Measurements from ENCODE around the gene SLTM. TPM values are rescaled to one million over a fixed set of nuclear protein-coding genes. Genes with fewer than 3 reads are reported as not detected.

SLTM gene
- total and polyA plus RNA-seq, 3 experiments from 2014 or later: 91.5 to 113 (median 111) TPM

DNA sequence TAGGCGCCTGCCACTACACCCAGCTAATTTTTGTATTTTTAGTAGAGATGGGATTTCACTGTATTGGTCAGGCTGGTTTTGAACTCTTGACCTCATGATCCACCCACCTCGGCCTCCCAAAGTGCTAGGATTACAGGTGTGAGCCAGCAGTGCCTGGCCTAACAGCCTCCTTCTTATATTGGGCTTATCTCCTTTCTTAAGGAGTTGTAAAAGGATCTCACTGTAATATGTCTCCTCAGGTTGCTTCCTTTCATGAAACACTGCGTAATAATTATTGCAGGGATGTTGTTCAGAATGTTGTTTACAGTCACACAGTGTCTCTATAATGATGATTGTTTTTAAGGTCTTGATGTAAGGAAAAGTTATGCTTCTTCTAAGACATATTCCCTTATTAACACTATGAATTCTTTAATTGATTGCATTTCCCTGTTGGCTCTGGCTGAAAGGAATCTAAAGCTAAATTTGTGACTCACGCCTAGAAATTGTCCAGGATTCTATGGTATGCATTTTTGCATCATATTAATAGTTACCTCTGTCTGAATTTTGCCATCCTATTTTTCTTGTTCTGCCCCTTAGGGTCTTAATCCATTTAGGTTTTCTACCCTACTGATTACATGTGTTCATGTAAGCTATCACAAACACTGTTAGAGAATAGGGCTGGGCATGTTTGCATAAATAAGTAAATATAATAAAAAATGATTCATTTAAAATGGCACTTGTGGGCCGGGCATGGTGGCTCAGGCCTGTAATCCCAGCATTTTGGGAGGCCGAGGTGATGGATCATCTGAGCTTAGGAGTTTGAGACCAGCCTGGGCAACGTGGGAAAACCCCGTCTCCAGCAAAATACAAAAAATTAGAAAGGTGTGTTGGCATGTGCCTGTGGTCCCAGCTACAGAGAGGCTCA is 29.4 kb upstream of the SLTM start:
- CTCF ChIA-PET: interaction anchor here (0.8 to 1.0 kb wide), 2 partner anchors 10 to 30 kb away, joined by 3 read pairs; no protein-coding TSS in a partner anchor

DNA sequence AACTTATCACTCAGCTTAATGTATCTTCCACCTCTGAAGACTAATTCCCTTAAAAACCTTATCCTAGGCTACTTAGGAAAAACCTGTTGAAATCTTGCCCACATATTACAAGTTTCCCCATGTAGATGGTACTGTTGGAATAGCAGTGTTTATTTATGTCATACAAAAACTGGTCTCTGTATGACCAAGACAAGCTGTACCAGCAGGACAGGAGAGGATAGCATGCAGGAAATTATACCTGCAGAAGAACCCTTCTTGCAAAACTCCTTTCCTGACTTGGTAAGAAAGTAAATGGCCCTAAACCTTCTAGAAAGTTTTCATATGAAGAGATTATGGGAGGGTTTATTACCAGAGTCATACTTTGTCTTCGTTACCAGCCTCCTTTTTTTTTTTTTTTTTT is 28.7 kb upstream of the SLTM start:
- no peak overlapping the region for H3K4me3 ChIP-seq (ENCODE audit: low read length)
- H3K27me3 ChIP-seq (ENCODE audit: insufficient read depth, low read length, poor library complexity, severe bottlenecking): no peaks in the 10 kb centered on the region
- no peaks in the 10 kb centered on the region for H3K27me3 Mint-ChIP-seq
- no peaks in the 10 kb centered on the region for H3K9me3 Mint-ChIP-seq
- no peak overlapping the region for H3K27ac ChIP-seq (ENCODE audit: low read depth, low read length)
- peak overlapping the region in 1 of 8 donors; percentile 21 for H3K27ac Mint-ChIP-seq
- no peaks in the 10 kb centered on the region for H3K36me3 ChIP-seq (ENCODE audit: insufficient read depth, low read length)
- peaks cover 1 to 5% (median 4%) of the 10 kb centered on the region in 3 donors for H3K4me1 Mint-ChIP-seq
- H3K4me1 ChIP-seq (ENCODE audit: insufficient read depth, low read length): no peaks in the 10 kb centered on the region
- H3K4me3 Mint-ChIP-seq: no peak overlapping the region
- no peaks in the 10 kb centered on the region for H3K9me3 ChIP-seq (ENCODE audit: low read length)
- ChIA-PET POLR2A (interaction anchor here (0.6 kb wide), 1 partner anchor 43 kb away, joined by 3 read pairs; no protein-coding TSS in a partner anchor), CTCF (interaction anchor here (0.8 kb wide), 1 partner anchor 29 kb away, joined by 3 read pairs; no protein-coding TSS in a partner anchor)
- DNase-seq: no peak
- H3K36me3 Mint-ChIP-seq: no peaks in the 10 kb centered on the region

More for the DNA sequence above, 29.4 kb upstream of the SLTM start:
- no peaks in the 10 kb centered on the region for H3K36me3 ChIP-seq (ENCODE audit: insufficient read depth, low read length)
- Mint-ChIP-seq H3K9me3 (no peaks in the 10 kb centered on the region), H3K4me3 (no peak overlapping the region), H3K36me3 (no peaks in the 10 kb centered on the region), H3K27me3 (peaks cover 0 to 2% of the 10 kb centered on the region in 2 donors), H3K4me1 (no peaks in the 10 kb centered on the region), H3K27ac (no peak overlapping the region)
- H3K4me3 ChIP-seq (ENCODE audit: low read length): no peak overlapping the region
- POLR2A ChIA-PET: interaction anchor here (0.6 kb wide), 1 partner anchor 193 kb away, joined by 5 read pairs; no protein-coding TSS in a partner anchor
- H3K27me3 ChIP-seq (ENCODE audit: insufficient read depth, low read length, poor library complexity, severe bottlenecking): no peaks in the 10 kb centered on the region
- DNase-seq: no peak
- H3K4me1 ChIP-seq (ENCODE audit: insufficient read depth, low read length): no peaks in the 10 kb centered on the region
- H3K9me3 ChIP-seq (ENCODE audit: low read length): no peaks in the 10 kb centered on the region
- H3K27ac ChIP-seq (ENCODE audit: low read depth, low read length): no peak overlapping the region

DNA sequence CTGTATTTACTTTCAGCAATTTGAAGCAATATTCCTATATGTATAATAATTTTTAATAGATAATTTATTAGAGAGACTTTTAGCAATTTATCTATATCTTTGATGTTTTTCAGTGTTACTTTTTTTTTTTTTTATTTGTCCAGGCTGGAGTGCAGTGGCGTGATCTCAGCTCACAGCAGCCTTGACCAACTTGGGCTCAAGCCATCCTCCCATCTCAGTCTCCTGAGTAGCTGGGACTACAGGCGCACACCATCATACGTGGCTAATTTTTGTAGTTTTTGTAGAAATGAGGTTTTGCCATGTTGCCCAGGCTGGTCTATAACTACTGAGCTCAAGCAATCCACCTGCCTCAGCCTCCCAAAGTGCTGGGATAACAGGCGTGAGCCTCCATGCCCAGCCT is 25.3 kb upstream of the SLTM start:
- no peak for DNase-seq
- Histone ChIP-seq H3K4me3 (ENCODE audit: low read length) (no peak overlapping the region), H3K4me1 (ENCODE audit: insufficient read depth, low read length) (no peaks in the 10 kb centered on the region), H3K9me3 (ENCODE audit: low read length) (no peaks in the 10 kb centered on the region), H3K27ac (ENCODE audit: low read depth, low read length) (no peak overlapping the region), H3K27me3 (ENCODE audit: insufficient read depth, low read length, poor library complexity, severe bottlenecking) (no peaks in the 10 kb centered on the region), H3K36me3 (ENCODE audit: insufficient read depth, low read length) (no peaks in the 10 kb centered on the region)
- H3K27me3 Mint-ChIP-seq: peaks cover 0 to 4% of the 10 kb centered on the region in 2 donors
- no peak overlapping the region for H3K4me3 Mint-ChIP-seq
- CTCF ChIA-PET: interaction anchor here (0.7 to 1.3 kb wide), 3 partner anchors 21 to 570 kb away, joined by 3 to 4 read pairs (median 3); no protein-coding TSS in a partner anchor
- H3K4me1 Mint-ChIP-seq: peaks cover 1 to 5% (median 4%) of the 10 kb centered on the region in 3 donors
- POLR2A ChIA-PET: no interaction called here
- H3K36me3 Mint-ChIP-seq: no peaks in the 10 kb centered on the region
- H3K27ac Mint-ChIP-seq: no peak overlapping the region
- H3K9me3 Mint-ChIP-seq: no peaks in the 10 kb centered on the region

DNA sequence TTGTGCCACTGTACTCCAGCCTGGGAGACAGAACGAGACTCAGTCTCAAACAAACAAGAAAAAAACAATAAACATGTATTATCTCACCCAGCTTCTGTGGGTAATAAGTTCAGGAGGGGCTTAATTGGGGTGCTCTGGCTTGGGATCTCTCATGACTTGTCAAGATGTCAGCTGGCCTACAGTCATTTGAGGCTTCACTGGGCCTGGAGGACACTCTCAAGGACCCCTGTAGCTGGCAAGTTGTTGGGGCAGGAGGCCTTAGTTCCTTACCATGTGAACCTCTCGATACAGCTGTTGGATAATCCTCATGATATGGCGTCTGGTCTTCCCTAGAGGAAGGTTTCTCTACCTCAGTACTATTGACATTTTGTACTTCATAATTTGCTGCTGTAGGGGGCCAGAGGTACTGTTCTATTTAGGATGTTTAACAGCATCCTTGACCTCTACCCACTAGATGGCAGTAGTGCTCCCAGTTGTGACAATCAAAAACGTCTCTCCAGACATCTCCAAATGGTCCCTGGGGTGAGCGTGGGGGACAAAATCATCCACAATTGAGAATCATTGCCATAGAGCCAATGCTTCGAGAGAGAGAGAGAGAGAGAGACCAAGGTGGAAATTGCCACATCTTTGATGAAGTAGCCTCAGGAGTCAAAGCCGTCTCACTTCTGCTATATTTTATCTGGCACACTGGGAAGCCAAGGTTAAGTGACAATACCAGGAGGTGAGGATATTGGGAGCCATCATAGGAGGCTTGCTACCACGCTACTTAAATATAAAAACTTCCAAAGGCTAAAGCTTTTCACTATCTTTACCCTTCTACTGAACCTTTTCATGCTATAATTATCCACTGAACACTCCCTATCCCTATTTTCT is 23.9 kb upstream of the SLTM start:
- POLR2A ChIA-PET: interaction anchor here (0.6 kb wide), 1 partner anchor 26 kb away, joined by 3 read pairs; no protein-coding TSS in a partner anchor
- H3K27ac Mint-ChIP-seq: peak overlapping the region in 1 of 8 donors; percentile 58
- H3K4me1 Mint-ChIP-seq: peaks cover 1 to 9% (median 4%) of the 10 kb centered on the region in 3 donors
- Histone ChIP-seq H3K9me3 (ENCODE audit: low read length) (no peaks in the 10 kb centered on the region), H3K36me3 (ENCODE audit: insufficient read depth, low read length) (no peaks in the 10 kb centered on the region), H3K4me1 (ENCODE audit: insufficient read depth, low read length) (no peaks in the 10 kb centered on the region), H3K27ac (ENCODE audit: low read depth, low read length) (no peak overlapping the region), H3K27me3 (ENCODE audit: insufficient read depth, low read length, poor library complexity, severe bottlenecking) (no peaks in the 10 kb centered on the region), H3K4me3 (ENCODE audit: low read length) (no peak overlapping the region)
- H3K27me3 Mint-ChIP-seq: peaks cover 0 to 4% of the 10 kb centered on the region in 2 donors
- H3K36me3 Mint-ChIP-seq: no peaks in the 10 kb centered on the region
- H3K4me3 Mint-ChIP-seq: no peak overlapping the region
- CTCF ChIA-PET: interaction anchor here (0.6 to 3.8 kb wide), 9 partner anchors 11 to 729 kb away, joined by 3 to 16 read pairs (median 3); no protein-coding TSS in a partner anchor
- peak; percentile 26 to 62 (median 50) for DNase-seq
- H3K9me3 Mint-ChIP-seq: no peaks in the 10 kb centered on the region

DNA sequence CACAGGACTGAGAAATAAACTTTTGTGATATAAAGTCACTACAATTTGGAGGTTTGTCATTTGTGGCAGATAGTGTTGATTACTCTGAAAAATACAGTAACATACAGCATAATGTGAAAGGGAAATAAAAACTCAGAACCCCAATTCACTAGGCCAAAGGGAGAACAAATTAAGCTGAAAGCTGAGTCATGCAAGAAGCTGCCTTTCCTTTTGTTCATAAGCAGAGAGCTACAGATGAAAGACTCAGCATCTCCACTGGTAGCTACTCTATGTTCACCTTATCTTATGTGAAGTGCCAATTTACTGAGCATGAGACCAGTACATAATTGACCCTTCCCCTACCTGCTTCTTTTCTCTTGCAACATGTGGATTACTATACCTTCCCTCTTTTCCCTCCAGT is 19.3 kb upstream of the SLTM start:
- CTCF ChIA-PET: interaction anchor here (1.1 to 2.0 kb wide), 2 partner anchors 11 to 540 kb away, joined by 3 to 5 read pairs; no protein-coding TSS in a partner anchor
- POLR2A ChIA-PET: interaction anchor here (0.6 kb wide), 1 partner anchor 51 kb away, joined by 8 read pairs; no protein-coding TSS in a partner anchor
- no peak for DNase-seq
- Mint-ChIP-seq H3K4me1 (peaks cover 1 to 9% (median 4%) of the 10 kb centered on the region in 3 donors), H3K27me3 (peaks cover 0 to 7% of the 10 kb centered on the region in 2 donors), H3K27ac (no peak overlapping the region), H3K9me3 (no peaks in the 10 kb centered on the region), H3K36me3 (no peaks in the 10 kb centered on the region), H3K4me3 (no peak overlapping the region)
- Histone ChIP-seq H3K27me3 (ENCODE audit: insufficient read depth, low read length, poor library complexity, severe bottlenecking) (no peaks in the 10 kb centered on the region), H3K4me1 (ENCODE audit: insufficient read depth, low read length) (no peaks in the 10 kb centered on the region), H3K27ac (ENCODE audit: low read depth, low read length) (no peak overlapping the region), H3K4me3 (ENCODE audit: low read length) (no peak overlapping the region), H3K36me3 (ENCODE audit: insufficient read depth, low read length) (no peaks in the 10 kb centered on the region), H3K9me3 (ENCODE audit: low read length) (no peaks in the 10 kb centered on the region)

DNA sequence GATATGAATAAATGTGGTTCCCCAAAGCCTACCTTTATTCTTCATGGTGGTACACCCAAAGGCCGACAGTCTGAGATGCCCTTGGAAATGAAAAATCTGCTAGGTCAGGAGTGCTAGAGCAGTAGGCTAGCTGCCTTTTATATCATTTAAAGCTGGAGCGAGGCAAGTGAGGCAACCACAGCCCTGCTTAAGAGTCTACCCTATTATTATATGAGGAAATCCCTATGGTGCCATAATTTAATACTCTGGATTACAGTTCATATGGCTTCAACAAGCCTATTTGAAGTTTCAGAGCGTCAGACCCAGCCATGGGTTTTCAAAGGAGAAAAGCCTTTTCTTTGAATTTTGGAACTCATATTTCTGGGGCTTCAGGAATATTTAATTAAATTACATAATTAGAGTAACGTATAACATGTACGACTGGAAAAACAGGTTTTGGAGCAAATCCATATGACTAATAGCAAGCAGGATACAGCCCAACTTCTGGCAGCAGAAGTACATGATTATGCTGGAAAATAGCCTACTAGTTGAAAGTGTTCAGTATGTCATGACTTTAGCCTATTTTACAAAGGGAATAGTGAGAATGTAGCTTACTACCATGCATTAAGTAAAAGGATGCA is 18.0 kb upstream of the SLTM start:
- Histone ChIP-seq H3K4me3 (ENCODE audit: low read length) (no peak overlapping the region), H3K36me3 (ENCODE audit: insufficient read depth, low read length) (no peaks in the 10 kb centered on the region), H3K27me3 (ENCODE audit: insufficient read depth, low read length, poor library complexity, severe bottlenecking) (no peaks in the 10 kb centered on the region), H3K9me3 (ENCODE audit: low read length) (no peaks in the 10 kb centered on the region), H3K4me1 (ENCODE audit: insufficient read depth, low read length) (no peaks in the 10 kb centered on the region), H3K27ac (ENCODE audit: low read depth, low read length) (no peak overlapping the region)
- Mint-ChIP-seq H3K4me1 (peaks cover 0 to 4% (median 0%) of the 10 kb centered on the region in 3 donors), H3K9me3 (no peaks in the 10 kb centered on the region), H3K4me3 (no peak overlapping the region), H3K27me3 (peaks cover 0 to 7% of the 10 kb centered on the region in 2 donors), H3K36me3 (no peaks in the 10 kb centered on the region), H3K27ac (no peak overlapping the region)
- CTCF ChIA-PET: interaction anchor here (2.0 kb wide), 1 partner anchor 541 kb away, joined by 5 read pairs; no protein-coding TSS in a partner anchor
- DNase-seq: no peak
- POLR2A ChIA-PET: no interaction called here

DNA sequence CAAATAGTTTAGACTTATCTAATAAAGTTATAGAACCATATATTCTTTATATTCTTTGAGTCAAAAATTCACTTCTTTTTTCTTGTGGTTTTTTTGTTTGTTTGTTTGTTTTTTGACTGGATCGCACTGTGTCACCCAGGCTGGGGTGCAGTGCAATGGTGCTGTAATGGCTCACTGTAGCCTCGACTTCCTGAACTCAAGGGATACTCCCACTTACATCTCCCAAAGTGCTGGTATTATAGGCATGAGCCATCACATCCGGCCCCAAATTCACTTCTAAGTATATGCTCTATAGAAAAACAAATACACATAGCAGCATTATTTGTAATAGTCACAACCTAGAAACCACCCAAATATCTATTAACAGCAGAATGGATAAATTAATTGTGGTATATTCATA is 13.7 kb upstream of the SLTM start:
- Mint-ChIP-seq H3K9me3 (no peaks in the 10 kb centered on the region), H3K27me3 (peaks cover 0 to 3% of the 10 kb centered on the region in 2 donors), H3K4me3 (no peak overlapping the region), H3K36me3 (no peaks in the 10 kb centered on the region), H3K4me1 (no peaks in the 10 kb centered on the region), H3K27ac (no peak overlapping the region)
- Histone ChIP-seq H3K27me3 (ENCODE audit: insufficient read depth, low read length, poor library complexity, severe bottlenecking) (no peaks in the 10 kb centered on the region), H3K36me3 (ENCODE audit: insufficient read depth, low read length) (no peaks in the 10 kb centered on the region), H3K4me3 (ENCODE audit: low read length) (no peak overlapping the region), H3K4me1 (ENCODE audit: insufficient read depth, low read length) (no peaks in the 10 kb centered on the region), H3K9me3 (ENCODE audit: low read length) (no peaks in the 10 kb centered on the region), H3K27ac (ENCODE audit: low read depth, low read length) (no peak overlapping the region)
- CTCF ChIA-PET: interaction anchor here (1.6 kb wide), 1 partner anchor 10 kb away, joined by 3 read pairs; no protein-coding TSS in a partner anchor
- no peak for DNase-seq
- POLR2A ChIA-PET: no interaction called here
